H1 (cell line): ENCODE data around the gene BMPR1A.
"Not testable (repeated sequence)": the region's sequence is repeated elsewhere in the genome, so short reads cannot be mapped to it uniquely, and the experiment has no call there.

Experiments
- EZH2 ChIP-seq: fragments of 200-600 bp; sonication (generic); IDR thresholded peaks from 2 replicates; pipeline ENCODE4 v1.7.1; 2012; ENCODE audit warnings: low read depth, mild to moderate bottlenecking, moderate library complexity, low read length, inconsistent platforms; ENCODE audit not compliant: severe bottlenecking
- GTF2F1 ChIP-seq: IDR thresholded peaks from 2 replicates; pipeline ENCODE4 v1.6.1; 2012; ENCODE audit warnings: low read depth, low read length, improper control_type of control experiment, borderline replicate concordance

DNA sequence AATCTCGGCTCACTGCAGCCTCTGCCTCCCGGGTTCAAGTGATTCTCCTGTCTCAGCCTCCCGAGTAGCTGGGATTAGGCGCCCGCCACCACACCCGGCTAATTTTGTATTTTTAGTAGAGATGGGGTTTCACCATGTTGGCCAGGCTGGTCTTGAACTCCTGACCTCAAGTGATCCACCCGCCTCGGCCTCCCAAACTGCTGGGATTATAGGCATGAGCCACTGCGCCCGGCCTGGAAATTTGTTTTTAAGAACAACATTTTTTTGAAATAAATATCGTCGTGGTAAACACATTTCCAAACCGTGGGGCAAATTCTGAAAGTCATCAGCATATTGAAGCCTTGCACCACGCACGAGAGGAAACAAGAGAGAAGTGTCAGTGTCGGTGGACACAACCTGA is 183.7 kb downstream of the BMPR1A start:
- not testable (repeated sequence) for TF ChIP-seq GTF2F1, EZH2
